Endothelial cell of umbilical vein (primary cell): ENCODE measurements around the gene VASH2.

Experiments
- EZH2 ChIP-seq: IDR thresholded peaks from 2 replicates; pipeline ENCODE4 v1.6.1; 2012; ENCODE audit warnings: borderline replicate concordance, low read depth, mild to moderate bottlenecking, moderate library complexity, low read length, inconsistent platforms; ENCODE audit not compliant: severe bottlenecking
- FOS ChIP-seq: IDR thresholded peaks from 2 replicates; pipeline ENCODE4 v1.6.1; 2011; ENCODE audit warnings: mild to moderate bottlenecking, low read length, moderate library complexity, borderline replicate concordance; ENCODE audit not compliant: insufficient read depth
- JUN ChIP-seq: IDR thresholded peaks from 2 replicates; pipeline ENCODE4 v1.6.1; 2011; ENCODE audit warnings: borderline replicate concordance, low read depth; ENCODE audit not compliant: insufficient read length, insufficient read depth
- POLR2A ChIP-seq: IDR thresholded peaks from 2 replicates; pipeline ENCODE4 v1.6.1; 2012; ENCODE audit warnings: low read depth, mild to moderate bottlenecking, control low read depth, low read length
- POLR2AphosphoS5 ChIP-seq: IDR thresholded peaks from 2 replicates; pipeline ENCODE4 v1.6.1; 2012; ENCODE audit warnings: low read depth, mild to moderate bottlenecking, control low read depth, low read length, moderate library complexity; ENCODE audit not compliant: insufficient read depth
- TF ChIP-seq, protein P1 (sequence below), 2 donors: IDR thresholded peaks; 1 replicate in 1 of 2; 2 replicates in 1 of 2; pipeline ENCODE4 v1.5.1; 2011; ENCODE audit warnings: low read length in 2 of 2, mild to moderate bottlenecking in 2 of 2, moderate library complexity in 2 of 2, control low read depth in 1 of 2, inconsistent platforms in 1 of 2, low read depth in 1 of 2; ENCODE audit not compliant: insufficient read depth in 1 of 2; ENCODE audit errors: extremely low read depth in 1 of 2
- TF ChIP-seq, protein P2 (sequence below): IDR thresholded peaks from 2 replicates; pipeline ENCODE4 v1.6.1; 2011; ENCODE audit not compliant: insufficient read depth, insufficient read length

DNA sequence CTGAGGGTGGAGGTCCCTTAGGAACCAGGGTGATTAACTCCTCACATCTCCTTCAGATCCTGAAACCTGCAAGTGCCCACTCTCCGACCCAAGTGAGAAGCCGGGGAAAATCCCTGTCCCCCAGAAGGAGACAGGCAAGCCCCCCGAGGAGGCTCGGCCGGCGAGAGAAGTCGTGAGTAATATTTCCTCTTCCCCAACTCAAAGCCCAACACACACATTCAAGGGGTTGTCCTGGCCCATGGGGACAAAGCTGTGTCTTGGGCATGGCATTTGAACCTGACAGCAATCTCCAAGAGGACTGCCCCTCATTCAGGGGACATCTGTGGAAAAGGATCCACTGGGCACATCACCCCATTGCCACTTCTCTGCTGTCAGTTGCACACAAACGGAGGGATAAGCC is 23.6 kb downstream of the VASH2 start:
- TF ChIP-seq, protein P1, sequence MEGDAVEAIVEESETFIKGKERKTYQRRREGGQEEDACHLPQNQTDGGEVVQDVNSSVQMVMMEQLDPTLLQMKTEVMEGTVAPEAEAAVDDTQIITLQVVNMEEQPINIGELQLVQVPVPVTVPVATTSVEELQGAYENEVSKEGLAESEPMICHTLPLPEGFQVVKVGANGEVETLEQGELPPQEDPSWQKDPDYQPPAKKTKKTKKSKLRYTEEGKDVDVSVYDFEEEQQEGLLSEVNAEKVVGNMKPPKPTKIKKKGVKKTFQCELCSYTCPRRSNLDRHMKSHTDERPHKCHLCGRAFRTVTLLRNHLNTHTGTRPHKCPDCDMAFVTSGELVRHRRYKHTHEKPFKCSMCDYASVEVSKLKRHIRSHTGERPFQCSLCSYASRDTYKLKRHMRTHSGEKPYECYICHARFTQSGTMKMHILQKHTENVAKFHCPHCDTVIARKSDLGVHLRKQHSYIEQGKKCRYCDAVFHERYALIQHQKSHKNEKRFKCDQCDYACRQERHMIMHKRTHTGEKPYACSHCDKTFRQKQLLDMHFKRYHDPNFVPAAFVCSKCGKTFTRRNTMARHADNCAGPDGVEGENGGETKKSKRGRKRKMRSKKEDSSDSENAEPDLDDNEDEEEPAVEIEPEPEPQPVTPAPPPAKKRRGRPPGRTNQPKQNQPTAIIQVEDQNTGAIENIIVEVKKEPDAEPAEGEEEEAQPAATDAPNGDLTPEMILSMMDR (IDR thresholded peaks at IDR 0.05; ENCODE audit: extremely low read depth in 1 of 2, insufficient read depth in 1 of 2, low read depth in 1 of 2, low read length in 2 of 2): no peak
- TF ChIP-seq, protein P2, sequence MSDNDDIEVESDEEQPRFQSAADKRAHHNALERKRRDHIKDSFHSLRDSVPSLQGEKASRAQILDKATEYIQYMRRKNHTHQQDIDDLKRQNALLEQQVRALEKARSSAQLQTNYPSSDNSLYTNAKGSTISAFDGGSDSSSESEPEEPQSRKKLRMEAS: no peak
- TF ChIP-seq JUN (no peak), POLR2A (no peak), EZH2 (no peak), POLR2AphosphoS5 (no peak), FOS (no peak)
